Cerebellar cortex (tissue), 1 donor: ENCODE data around the gene CFAP210.

Experiments used
- DNase-seq: peaks from one replicate; pipeline ENCODE4 v3.0.0-alpha.2; 2015; ENCODE audit warnings: low spot score

CFAP210 gene

GRCh38 chr2:169673106-169673505, 21.1 kb downstream of the CFAP210 start:
- DNase-seq = no peak

DNA sequence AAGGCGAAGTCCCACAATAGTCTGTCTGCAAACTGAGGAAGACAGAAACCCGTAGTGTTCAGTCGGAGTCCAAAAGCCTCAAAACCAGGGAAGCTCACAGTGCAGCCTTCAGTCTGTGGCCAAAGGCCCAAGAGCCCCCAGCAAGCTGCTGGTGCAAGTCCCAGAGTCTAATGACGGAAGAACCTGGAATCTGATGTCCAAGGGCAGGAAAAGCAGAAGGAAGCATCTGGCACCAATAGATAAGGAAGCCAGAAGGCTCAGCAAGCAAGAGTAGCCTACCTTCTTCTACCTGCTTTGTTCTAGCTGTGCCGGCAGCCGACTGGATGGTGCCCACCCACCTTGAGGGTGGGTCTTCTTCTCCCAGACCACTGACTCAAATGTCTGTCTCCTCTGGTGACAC, 21.8 kb downstream of the CFAP210 start:
- no peak for DNase-seq

DNA sequence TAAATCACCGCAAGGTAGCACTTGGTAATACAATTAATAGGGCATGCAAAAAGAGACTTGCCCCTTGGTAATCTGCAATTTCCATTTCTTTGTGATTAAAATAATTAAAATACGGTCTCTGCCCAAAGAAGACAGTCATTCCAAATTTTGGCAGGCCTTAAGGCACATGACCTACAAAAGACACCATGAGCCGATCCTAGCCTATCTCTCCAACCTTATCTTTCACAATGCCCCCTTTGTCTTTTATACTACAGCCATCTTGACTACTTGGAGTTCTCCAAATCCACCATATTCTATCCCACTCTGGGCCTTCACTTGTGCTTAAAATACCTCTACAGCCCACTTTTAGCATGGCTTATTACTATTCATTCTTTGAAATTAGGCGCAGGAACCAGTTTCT, 23.3 kb downstream of the CFAP210 start:
- no peak for DNase-seq

DNA sequence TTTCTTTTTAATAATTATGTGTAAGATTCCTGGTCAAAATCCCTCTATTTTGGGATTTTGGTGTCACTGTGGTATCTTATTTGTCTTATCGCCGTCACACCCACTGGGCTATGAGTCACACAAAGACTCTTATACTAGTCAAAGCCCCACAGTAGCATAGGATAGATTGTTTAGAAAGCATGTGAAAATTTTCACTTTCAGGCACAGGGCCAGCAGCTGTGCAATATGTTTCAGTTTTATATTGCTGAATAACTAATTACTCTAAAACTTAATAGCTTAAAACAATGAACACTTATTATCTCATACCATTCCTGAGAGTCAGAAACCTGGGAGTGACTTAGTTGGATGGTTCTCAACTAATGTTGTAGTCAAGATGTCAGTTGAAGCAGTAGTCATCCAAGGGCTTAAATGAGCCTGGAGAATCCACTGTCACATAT, 24.0 kb downstream of the CFAP210 start:
- no peak for DNase-seq

DNA sequence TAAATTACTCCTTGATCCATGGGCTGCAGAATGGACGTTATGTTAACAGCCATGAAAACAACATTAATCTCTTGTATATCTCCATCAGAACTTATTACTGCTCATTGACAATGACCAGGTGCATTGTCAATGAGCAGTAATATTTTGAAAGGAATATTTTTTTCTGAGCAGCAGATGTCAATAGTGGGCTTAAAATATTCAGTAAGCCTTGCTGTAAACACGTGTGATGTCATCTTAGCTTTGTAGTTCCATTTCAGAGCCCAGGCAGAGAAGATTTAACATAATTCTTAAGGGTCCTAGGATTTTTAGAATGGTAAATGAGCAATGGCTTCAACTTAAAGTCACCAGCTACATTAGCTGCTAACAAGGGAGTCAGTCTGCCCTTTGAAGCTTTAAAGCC, 26.6 kb downstream of the CFAP210 start:
- DNase-seq = no peak

DNA sequence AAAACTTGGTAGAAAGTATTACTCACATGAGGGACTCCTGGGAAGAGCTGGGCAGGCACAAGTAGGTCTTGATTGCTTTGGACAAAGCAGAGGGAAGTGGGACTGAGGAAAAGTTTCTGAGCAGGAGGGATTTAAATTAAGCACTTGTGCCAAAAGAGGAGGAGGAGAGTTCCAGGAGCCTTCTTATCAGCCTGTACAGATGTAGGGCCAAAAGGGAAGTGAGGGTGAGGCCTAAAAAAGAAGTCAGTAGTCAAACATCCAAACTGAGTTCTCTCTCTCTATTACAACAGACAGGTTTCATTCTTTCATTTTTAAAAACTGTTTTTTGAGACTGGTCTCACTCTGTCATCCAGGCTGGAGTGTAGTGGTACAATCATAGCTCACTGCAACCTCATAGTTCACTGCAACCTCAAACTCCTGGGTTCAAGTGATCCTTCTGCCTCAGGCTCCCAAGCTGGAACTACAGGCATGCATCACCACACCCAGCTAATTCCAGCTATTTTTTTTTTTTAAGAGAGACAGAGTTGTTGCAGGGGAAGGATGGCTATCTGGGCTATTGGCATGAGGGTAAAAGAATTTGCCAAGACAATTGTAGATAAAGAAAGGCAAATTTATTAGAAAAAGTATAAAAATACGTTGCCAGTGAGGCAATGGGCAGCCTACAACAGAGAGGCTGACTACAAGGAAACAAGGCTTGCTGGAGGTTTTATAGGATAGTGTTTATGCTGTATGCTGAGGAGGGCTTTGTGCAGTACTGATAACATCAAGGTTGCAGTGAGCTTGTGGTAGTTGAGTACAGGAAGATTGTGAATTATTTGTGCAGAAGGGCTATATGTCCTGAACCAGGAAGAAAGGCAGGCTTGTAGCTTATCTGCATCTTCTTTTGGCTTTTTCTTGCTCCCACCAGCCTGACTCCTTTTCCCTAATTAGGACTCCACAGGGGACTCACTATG, 29.0 kb downstream of the CFAP210 start:
- DNase-seq = no peak

DNA sequence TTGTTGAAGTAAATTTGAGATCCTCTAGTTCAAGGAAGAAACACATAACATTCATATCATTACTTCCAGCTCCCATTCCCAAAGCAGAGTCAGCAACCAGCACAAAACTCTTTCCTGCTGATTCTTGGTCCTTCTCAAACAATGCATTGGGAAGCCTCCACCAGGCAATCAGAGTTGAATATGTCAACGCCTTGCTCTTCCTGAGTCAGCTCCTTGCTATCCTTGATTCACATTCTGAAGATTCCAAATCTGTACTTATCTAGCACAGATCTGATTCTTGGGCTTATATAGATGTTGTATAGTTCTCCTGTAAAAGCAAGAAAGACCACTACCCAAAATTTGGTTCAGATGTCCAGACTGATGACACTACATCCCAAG, 29.6 kb downstream of the CFAP210 start:
- no peak for DNase-seq

DNA sequence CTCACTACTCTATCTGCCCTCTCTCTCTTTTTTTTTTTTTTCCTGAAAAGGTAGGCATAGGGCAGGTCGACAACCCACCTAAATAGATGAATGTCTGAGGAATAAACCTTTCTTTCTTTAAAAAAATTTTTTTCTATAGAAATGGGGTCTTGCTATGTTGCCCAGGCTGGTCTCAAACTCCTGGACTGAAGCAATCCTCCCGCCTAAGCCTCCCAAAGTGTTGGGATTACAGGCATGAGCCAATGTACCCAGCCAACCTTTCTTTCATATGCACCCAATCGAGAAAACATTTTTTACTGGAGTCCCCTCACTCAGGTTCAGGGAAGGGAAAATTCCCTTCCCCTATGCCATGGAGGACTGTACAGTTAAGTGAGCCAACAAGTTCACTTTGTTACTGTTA, 31.0 kb downstream of the CFAP210 start:
- no peak for DNase-seq

DNA sequence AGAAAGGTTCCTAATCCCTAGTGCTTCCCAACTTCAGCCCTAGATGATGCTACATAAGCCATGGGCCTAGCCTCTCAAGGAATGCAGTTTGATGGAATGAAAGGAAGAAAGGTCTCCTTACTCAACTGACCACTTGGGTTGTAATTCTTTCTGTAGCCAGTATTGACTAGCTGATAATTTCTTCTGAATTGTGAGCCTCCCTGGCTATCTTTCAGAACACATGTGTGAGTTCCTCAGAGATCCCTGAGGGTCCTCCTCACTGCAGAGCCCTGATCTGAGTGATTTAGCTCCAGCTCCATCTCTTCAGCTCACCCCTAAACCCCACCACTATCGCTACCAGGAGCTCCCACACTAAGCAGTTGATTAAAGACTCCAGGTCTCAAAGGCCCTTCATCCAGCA, 31.5 kb downstream of the CFAP210 start:
- DNase-seq = no peak

DNA sequence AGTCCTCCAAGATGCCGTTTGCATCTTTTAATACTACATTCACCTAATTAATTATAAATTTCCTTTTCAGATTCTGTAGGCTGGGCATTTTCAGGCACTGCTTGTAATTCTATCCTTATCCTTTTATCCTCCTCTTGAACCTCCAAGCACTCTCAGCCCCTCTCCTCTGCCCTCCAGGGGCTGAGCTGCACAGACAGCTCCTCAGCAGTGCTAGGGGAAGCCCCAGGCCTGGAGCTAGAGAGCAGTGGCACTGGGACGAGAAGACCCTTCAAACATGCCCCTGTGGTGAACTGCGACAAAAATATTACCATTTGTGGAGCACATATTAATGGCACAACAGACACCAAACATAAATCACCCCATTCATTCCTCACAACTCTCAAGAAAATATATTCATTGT, 32.9 kb downstream of the CFAP210 start:
- DNase-seq = no peak

DNA sequence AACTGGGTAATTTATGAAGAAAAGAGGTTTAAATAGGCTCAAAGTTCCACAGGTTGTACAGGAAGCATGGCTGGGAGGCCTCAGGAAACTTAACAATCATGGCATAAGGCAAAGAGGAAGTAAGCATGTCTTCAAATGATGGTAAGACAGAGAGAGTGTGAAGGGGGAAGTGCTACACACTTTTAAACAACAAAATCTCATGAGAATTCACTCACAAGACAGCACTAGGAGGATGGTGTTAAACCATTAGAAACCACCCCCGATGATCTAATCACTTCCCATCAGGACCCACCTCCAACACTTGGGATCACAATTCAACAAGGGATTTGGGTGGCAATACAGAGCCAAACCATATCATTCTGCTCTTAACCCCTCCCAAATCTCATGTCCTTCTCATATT, 34.9 kb downstream of the CFAP210 start:
- DNase-seq = no peak

- DNase-seq = no peak
These were observed 35.3 kb downstream of the CFAP210 start for GRCh38 chr2:169658877-169659276.

DNA sequence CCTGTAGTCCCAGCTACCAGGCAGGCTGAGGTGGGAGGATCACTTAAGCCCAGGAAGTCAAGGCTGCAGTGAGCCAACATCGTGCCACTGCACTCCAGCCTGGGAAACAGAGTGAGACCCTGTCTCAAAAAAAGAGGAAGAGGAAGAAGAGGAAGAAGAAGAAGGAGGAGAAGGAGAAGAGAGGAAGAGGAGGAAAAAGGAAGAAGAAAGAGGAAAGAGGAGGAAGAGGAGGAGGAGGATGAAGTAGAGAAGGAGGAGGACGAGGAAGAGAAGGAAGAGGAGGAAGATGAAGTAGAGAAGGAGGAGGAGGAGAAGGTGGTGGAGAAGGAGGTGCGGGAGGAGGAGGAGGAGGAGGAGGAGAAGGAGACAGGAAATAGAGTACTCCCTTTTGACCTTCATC, 38.0 kb downstream of the CFAP210 start:
- no peak for DNase-seq

DNA sequence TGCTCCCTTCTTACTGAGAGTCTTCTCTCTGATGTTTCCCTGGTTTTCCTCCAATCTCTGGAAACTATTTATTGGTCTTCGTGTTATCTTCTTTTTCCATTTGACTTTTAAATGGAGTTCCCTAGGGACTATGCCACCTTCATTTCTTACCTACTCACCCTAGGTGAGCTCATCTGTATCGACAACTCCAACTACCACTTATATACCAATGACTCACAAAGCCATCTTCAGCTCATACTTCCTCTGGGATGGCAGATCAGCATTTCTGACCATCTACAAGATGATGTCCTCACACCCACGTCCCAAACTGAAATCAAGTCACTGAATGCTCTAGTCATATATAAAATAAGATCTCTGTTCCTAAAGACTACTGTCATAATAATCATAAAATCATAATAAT, 40.6 kb downstream of the CFAP210 start:
- DNase-seq = no peak

- DNase-seq = no peak
These were observed 44.9 kb downstream of the CFAP210 start for GRCh38 chr2:169649278-169649677.

DNA sequence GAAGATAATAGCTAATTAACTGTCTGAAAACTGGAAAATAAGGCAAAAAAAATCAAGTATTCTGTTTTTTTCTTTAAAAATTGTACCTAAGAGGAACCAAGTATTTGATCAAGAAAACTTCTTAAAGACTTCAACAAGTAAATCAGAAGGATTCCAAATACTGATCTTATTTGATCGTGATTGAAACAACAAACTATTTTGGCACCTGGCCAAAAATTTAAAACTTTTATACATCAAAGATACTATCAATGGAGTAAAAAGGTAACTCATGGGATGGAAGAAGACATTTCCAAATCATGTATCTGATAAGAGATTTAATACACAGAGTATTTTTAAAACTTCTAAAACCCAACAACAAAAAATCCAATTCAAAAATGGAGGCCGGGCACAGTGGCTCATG, 46.7 kb downstream of the CFAP210 start:
- DNase-seq = no peak

- no peak for DNase-seq
These were observed 50.0 kb downstream of the CFAP210 start for GRCh38 chr2:169644173-169644572.

GRCh38 chr2:169641464-169641863, 52.7 kb downstream of the CFAP210 start:
- no peak for DNase-seq

GRCh38 chr2:169640104-169640503, 54.1 kb downstream of the CFAP210 start:
- DNase-seq = no peak

DNA sequence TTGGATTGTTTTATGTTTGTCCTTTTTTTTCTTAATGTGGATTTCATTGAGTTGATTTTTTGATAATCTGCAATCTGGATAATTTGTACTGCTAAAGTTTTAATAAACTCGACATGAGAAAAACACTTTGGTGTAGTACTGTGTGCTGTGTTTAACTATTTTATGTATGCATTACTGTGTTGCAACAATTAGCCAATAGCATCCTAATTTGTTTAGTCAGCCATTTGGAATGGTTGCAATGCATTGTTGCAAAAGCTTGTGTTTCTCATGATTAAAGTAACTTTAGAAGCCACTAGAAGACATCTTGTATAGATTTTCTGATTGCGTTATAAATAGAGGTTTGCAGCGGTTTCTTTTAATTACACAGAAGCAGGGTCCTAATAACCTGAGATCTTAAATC, 56.6 kb downstream of the CFAP210 start:
- no peak for DNase-seq

DNA sequence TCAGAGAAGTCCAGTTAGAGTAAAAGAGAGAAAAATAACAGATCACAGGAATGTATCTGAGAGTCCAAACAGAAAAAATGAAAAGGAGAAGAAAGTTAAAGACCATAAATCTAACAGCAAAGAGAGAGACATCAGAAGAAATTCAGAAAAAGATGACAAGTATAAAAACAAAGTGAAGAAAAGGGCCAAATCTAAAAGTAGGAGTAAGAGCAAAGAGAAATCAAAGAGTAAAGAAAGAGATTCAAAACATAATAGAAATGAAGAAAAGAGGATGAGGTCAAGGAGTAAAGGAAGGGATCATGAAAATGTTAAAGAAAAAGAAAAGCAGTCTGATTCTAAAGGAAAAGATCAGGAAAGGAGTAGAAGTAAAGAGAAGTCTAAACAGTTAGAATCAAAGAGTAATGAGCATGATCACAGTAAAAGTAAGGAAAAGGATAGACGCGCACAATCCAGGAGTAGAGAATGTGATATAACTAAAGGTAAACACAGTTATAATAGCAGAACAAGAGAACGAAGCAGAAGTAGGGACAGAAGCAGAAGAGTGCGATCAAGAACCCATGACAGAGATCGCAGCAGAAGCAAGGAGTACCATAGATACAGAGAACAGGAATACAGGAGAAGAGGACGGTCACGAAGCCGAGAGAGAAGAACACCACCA, 57.6 kb downstream of the CFAP210 start:
- no peak for DNase-seq

DNA sequence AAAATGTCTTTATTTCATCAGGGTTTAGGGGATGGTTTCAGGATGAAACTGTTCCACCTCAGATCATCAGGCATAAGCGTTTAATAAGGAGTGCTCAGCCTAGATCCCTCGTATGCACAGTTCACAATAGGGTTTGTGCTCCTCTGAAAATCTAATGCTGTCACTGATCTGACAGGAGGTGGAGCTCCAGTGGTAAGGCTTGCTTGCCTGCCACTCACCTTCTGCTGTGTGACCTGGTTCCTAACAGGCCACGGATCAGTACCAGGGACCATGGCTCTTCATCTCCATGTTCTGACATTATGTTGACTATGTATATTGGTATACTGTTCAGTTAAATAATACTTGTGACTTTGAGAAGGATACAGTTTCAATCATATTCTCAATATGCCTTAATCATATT, 68.4 kb downstream of the CFAP210 start:
- no peak for DNase-seq

DNA sequence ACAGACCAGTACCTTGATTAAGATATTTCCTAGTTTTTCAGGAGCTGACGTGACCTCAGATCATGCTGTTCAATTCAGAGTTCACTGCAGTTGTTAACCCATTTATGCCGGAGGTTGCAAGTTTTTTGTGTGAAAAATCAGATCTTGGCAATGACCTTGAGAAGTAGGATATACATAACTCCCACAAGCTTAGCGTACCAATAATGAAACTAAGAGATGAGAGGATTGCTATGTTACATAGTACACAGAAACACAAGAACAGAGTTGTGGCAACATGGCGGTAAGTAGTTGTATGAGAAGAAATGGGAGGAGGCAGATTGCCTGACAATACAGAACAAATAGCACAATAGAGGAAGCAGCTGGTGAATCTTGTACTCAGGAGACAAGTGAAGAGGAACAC, 71.0 kb downstream of the CFAP210 start:
- no peak for DNase-seq

DNA sequence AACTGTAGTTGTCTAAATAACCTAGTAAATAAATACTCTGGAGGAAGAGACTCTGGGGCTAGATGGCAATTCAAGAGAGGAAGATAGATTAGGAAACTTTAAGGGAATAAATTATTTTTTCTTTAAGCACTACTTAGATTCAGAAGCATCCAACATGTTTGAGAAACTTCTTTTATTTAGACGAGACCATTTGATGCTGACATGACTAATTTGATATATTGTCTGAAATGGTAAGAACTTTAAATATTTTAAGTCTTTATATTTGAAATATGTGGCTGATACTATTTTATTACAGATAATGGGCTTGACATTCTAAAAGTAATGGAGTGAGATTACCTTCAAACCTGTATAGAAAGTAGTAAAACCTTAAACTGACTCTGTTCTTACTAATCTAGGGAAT, 73.7 kb downstream of the CFAP210 start:
- DNase-seq = no peak
